Stimulated activated CD4-positive, alpha-beta T cell treated with anti-CD3 and anti-CD28 coated beads, TNF-alpha, amount 100 ng/mL, for 4 hours (primary cell): Measurements from ENCODE around the gene LRFN4.

ENCODE experiments used
- DNase-seq, 3 experiments: peaks; one replicate each; pipeline ENCODE4 v3.0.0-alpha.2; 2020; ENCODE audit warnings: low read depth in 3 of 3

Gene LRFN4

DNA sequence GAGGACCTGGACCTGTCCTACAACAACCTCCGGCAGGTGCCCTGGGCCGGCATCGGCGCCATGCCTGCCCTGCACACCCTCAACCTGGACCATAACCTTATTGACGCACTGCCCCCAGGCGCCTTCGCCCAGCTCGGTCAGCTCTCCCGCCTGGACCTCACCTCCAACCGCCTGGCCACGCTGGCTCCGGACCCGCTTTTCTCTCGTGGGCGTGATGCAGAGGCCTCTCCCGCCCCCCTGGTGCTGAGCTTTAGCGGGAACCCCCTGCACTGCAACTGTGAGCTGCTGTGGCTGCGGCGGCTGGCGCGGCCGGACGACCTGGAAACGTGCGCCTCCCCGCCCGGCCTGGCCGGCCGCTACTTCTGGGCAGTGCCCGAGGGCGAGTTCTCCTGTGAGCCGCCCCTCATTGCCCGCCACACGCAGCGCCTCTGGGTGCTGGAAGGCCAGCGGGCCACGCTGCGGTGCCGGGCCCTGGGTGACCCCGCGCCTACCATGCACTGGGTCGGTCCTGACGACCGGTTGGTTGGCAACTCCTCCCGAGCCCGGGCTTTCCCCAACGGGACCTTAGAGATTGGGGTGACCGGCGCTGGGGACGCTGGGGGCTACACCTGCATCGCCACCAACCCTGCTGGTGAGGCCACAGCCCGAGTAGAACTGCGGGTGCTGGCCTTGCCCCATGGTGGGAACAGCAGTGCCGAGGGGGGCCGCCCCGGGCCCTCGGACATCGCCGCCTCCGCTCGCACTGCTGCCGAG lies 1.5 kb downstream of the LRFN4 start:
- no peak for DNase-seq

DNA sequence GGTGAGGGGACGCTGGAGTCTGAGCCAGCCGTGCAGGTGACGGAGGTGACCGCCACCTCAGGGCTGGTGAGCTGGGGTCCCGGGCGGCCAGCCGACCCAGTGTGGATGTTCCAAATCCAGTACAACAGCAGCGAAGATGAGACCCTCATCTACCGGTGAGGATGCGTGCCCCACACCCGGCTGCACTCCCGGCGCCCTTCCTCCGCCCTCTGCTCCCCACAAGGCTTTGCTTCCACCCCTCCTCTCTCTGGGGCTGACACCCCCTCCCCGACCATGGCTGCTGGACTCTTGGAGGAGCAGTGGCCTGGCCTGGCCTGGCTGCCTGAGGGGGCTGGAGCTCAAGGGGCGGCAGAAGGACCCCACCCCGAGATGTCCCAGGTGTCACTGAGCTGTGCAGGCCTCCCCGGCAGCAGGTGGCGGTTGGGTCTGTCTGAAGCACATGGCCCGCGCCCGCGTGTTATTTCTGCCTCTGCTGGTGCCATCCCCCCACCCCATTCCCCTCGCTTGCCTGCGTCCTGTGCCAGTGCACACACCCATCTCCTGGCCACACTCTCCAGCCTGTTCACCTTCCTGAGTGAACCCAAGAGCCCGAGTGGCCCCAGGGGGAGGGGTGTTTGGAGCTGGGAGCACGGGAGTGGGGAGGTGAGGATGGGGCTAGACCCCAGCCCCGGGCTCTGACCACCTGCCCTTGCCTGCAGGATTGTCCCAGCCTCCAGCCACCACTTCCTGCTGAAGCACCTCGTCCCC lies 2.2 kb downstream of the LRFN4 start:
- DNase-seq, result no peak

DNA sequence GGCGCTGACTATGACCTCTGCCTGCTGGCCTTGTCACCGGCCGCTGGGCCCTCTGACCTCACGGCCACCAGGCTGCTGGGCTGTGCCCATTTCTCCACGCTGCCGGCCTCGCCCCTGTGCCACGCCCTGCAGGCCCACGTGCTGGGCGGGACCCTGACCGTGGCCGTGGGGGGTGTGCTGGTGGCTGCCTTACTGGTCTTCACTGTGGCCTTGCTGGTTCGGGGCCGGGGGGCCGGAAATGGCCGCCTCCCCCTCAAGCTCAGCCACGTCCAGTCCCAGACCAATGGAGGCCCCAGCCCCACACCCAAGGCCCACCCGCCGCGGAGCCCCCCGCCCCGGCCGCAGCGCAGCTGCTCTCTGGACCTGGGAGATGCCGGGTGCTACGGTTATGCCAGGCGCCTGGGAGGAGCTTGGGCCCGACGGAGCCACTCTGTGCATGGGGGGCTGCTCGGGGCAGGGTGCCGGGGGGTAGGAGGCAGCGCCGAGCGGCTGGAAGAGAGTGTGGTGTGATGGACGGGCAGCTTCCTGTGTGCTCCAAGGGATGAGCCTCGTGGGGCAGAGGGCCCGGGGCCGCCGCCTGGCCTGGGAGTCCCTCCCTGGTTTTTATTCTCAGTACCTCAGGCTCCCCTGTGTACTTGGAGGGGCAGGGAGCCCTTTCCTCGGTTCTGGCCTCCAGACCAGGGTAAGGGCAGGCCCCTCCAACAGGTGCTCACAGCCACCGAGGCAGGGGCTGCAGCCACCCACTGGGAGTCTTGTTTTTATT lies 3.0 kb downstream of the LRFN4 start:
- no peak for DNase-seq

DNA sequence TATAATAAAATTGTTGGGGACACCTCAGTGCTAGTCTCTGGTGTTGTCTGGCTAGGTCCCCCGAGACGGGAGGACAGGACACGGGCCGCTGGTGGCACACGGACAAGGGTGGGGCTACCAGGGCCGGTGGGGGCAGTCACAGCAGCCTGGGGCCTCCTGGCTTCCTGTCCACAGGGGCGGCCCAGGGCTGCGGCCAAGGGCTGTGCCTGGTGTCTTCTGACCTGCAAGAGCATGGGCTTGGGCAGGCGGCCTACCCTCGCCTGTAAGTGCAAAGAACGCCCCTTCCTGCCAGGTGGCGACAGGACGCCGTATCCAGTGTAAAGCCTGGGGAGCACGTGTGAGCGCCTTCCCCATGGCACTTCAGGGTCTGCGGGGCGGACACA lies 3.6 kb downstream of the LRFN4 start:
- no peak for DNase-seq

DNA sequence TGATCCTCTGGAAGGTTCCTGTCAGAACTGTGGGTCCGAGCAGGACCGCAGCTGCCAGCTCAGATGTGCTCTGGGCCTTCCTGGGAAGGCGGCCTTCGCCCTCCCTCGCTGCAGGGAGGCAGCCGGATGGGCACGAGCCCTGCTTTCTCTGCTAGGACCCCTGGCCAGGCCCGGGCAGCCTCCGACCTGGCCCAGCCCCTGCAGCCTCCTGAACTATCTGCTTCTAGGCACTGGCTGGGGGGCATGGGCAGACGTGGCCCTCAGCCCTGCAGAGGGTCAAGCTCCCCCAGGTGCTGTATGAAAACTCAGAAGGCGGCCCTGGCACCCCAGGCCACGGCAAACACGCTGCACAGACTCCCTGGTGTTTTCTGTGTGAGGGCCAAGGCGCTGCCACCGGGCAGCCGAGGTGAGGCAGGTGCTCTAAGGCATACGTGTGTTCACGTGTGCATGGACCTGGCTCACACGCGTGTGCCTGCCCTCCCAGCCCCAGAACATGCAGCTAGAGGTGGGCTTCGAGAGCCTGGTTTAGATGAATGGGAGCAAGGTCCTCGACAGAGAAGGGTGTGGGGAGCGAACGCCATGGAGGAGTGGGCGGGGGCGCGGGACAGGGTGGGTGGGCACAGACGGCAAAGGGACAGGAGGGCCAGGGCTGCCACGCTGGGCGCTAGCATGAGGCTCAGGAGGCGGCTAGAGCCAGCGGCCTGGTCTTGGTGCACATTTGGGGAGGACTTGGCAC lies 4.3 kb downstream of the LRFN4 start:
- no peak for DNase-seq

DNA sequence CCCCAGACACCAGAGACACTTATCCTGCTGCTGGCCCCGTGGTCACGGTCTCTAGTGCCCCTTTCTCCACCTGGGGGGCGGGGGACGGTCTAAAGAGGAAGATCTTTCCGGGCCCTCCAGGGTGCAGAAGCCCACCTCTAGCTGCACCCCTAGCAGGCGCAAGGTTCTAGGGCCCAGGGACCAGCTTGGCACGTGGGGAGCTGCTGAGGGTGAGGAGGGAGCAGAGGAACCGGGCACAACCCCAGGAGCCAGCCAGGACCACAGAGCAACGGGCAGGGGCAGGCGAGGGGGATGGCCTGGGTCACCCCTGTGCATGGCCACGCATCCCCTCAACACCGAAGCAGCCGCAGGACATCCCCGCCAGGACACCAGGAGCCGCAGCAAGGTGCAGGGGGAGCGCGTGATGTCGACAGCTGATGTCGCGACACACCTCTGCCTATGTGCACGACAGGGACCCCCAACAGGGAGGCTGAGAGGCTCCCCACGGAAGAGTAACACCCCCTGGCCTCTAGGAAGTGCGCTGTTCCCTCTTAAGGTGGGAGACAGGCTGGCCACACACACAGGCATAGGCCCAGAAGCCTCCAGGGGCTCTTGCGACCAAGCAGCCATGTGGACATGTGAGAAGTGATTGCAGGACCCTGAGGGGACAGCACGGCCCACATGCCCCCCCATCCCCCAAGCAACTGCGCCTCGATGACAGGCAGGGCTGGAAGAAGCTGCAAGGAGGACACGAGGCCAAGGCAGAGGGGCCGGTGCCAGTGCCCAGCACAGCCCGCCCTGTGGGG lies 5.1 kb downstream of the LRFN4 start:
- no peak for DNase-seq

DNA sequence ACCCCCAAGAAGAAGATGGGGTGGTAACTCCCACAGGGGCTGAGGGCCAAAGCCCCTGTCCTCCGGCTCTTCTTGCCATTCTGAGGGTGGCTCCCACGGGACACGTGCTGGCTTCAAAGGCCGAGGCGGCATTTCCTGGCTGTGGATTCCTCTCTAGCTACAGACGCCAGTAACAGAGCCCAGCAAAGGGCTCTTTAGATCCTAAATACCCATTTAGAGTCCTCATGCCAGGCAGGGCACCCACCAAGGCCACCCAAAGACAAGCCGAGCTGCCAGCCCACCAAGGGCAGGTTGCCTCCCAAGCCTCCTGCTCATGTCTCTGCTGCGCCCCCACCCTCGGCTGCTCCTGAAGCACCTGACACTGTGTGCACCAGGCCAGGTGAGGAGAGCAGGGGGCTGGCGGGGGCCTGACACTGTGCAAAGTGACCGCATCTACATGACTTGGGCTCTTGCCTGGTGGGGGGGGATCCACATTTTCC lies 5.7 kb downstream of the LRFN4 start:
- no peak for DNase-seq

DNA sequence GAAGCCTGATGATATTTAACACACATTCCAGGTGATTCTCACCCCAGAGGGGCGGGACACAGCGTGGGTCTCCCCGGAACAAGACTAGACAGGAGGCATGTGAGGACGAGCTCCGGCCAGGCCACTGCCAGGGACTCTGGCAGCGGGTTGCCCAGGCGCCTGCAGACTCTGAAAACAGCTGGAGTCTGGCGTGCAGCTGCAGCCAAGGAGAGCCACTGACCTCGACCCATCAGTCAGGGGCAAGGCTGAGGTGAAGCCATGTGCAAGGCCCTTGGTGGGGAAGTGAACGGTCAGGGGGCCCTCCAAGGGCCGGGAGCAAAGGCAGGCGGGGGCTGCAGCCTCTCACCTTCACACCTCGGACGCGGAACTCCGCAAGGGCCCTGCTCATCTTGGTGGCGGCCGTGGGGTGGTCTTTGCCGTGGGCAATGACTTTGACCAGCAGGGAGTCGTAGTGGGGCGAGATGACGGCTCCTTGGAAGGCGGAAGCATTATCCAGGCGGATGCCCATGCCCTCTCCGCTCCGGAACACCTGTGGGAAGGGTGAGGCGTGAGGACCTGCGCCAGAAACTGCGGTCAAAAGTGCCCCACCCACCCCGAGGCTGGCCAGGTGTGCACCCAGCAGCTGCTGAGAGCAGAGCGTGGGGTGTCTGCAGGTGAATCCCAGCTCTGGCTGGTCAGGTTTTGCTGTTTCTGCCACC lies 6.7 kb downstream of the LRFN4 start:
- DNase-seq, result no peak

DNA sequence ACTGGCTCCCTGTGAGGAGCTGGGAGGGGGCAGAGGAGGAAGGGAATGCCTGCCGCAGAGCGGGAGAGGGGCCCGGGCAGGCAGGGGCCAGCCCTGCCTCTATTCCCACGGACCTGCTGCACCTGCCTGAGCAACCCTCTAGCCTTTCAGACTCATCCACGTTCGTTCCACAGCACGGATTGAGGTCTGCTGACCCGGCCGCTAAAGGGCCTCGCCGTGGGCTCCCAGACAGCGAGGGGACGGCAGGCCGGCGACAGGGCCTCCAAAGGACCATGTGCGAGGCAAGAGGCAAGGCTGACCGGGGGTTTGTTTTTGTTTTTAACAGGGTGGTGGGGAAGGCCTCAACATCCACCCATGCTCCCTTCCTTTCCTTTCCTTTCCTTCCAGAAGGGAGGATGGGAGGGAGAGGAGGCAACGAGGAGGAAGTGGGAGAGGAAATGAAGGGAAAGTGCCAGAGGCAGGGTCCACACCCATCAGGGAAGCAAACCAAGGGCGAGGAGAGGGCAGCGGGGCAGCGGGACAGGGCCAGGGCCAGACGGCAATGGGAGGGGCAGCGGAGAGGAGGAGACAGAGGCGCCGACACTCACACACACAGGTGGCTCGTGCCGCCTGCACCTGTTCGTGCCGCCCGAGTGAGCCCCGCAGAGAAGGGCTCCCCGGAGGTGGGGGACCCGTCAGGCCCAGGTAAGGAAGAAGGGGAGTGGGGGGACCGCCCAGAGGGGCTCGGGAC lies 7.5 kb downstream of the LRFN4 start:
- DNase-seq, result no peak

DNA sequence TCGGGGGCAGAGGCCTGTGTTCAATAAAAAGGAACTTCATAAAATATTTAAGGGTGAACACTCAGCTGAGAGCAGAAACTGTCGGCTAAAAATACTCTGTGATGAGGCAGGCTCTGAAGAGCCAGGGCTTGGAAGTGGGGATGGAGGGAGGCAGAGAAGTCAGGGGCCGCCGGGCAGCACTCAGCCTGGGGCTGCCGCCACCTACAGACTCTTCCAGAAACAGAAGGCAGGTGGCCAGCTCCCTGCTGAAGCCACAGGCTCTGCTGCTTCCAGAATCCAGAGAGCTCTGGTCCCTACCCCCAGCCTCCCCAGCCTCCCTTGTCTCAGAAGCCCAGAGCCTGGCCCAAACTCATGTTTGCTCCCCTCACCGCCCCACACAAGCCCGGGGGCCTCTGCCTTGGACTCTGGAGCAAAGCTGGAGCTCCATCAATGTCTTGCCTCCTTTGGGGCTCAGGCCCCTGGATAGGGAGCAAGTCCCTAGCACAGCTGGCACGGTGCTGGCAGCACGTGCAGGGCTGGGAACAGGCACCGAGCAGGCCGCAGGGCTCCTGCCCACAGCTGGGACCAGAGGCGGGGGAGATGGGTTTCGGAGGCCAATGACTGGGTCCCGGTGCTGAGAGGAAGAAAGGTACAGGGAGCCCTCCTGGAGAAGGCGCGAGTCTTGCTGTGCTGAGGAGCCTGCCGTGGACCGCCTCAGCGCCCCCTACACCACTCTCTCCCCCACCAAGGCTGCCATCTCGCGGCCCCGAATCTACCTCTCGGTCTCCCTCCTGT lies 8.2 kb downstream of the LRFN4 start:
- DNase-seq, result no peak

DNA sequence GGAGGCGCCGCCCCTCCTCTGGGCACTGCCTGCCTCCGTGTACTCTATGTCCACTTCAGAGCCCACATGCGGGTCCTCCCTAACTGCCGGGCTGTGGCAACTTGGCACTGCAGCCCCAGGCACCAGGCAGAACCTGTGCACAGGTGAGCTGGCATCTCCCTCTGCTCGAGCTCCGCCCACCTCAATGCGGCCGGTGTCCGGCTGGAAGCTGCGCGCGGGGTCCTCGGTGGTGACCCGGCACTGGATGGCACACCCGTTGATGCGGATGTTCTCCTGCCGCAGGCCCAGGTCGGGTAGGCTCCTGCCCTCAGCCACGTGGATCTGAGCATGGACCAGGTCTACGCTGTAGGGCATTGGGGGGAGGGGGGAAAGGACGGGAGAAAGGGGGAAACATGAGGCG lies 9.1 kb downstream of the LRFN4 start:
- DNase-seq, result no peak

DNA sequence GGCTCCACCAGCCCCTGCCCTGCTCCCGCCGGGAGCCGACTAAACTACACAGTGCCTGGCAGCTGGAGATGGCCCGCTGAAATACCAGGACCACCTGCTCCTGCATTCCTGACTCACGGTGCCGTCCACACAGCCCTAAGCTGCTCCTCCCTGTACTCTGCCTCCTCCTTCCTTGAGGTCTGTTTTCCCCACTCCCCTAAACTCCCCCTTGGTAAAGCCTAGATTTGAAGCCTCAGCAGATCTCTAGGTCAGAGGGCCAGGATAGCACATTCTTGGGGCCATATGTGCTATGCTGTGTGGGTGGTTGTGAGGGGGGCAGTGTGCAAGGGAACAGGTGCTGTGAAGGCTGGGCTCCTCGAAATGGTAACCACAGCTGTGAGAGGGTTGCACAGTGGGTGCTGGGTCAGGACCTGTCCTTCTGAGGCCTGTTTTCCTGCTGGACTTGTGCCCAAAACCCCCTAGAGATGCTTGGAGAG lies 9.7 kb downstream of the LRFN4 start:
- DNase-seq, result no peak

DNA sequence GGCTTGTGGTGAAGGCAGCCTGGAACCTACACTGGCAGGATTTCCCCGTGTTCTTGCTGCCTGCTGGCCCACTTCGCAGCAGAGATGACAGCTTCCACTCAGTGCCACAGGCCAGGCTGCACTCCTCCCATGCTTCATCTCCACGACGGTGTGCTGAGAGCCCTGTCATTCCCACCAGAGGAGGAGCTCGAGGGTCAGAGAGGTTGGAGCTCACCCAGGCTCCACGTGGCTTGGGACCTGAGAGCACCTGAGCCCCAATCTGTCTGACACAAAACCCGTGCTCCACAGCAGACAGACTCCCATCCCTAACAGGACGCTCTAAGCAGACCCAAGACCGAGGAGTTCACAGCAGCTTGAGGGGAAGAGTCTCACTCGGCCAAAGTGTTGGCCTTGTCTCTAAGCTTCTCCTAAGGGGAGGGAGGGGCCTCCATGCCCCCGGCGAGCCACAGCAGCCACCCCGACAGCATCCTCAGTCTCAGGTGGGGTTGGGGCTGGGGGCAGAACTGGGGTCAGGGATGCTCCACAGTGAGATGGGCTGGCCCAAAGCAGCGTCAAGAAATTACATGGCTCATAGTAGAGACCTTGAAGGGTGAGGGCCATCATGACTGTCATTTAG lies 10.7 kb downstream of the LRFN4 start:
- DNase-seq, result no peak

DNA sequence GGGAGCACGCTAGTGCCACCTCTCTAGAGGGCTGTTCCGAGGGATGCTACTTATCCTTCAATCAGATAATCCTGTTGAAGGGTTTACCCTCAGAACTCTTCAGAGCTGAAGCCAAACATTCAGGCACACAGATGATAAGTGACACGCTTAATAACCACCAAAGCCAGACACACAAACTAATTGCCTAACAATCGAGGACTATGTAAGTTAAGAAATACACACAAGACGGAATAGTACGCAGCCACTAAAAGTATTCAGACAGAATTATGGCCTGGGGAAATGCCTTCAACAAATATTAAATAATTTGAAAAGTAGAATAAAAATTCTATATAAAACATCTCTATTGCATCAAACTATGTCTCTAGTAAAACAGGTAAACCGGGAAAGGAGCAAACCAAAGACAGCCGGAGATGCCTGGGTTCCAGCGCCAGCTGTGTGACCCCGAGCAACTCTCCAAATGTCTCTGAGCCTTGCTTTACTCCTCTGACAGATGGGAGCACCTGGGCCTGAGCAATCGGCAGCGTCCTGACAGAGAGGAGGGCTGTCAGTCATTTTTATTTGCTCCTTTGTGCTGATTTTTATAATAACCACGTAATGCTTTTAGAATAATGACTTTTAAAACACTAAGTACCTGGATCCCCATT lies 11.3 kb downstream of the LRFN4 start:
- DNase-seq, result no peak

DNA sequence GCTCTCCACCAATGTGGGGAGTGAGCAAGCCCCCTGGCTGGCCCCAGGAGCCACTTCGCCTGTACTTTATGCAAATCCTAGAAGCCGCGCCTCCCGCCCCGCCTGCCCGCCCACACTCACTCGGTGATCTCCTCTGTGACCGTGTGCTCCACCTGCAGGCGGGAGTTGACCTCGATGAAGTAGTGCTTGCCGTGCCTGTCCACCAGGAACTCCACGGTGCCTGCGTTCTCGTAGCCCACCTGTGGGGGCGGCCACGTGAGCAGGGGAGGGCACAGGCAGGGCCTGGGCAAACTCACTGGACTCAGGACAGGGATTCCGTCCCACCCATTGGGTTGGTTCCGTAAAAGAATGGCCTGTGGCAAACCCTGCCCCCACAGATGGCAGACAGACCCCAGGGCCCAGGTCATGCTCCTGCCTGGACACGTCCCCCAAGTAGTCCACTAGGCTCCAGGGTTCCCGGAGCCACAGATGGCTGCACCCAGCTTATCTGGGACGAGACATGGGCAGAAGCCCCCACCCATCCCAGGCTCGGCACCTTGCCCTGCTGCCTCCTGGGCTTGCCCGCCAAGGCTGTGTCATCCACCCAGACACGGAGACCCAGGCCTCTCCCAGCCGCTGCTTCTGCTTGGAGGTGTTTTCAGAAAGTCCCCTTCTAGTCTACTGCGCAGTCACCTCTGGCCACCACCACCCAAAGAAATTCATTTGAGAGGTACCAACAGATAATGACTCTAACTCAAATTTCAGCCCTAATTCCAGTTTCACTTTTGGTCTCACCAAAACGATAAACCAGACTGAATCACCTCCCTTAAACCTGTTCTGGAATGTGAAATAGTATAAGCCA lies 12.1 kb downstream of the LRFN4 start:
- peak; percentile 56 to 71 (median 67) for DNase-seq

DNA sequence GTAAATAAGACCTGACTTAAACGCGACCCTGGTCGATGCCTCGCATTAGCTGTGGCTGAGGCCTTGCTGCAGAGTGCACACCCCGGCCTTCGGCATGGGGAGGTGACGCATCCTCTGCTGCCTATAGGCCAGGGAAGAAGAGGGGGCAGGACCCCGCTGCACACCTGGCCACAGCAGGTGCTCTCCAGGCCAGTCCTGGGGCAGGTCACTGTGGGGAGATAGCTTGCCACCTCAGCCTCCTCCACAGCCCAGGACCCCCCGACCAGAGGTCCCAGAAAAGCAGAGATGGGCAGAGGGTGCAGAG lies 12.7 kb downstream of the LRFN4 start:
- no peak for DNase-seq

DNA sequence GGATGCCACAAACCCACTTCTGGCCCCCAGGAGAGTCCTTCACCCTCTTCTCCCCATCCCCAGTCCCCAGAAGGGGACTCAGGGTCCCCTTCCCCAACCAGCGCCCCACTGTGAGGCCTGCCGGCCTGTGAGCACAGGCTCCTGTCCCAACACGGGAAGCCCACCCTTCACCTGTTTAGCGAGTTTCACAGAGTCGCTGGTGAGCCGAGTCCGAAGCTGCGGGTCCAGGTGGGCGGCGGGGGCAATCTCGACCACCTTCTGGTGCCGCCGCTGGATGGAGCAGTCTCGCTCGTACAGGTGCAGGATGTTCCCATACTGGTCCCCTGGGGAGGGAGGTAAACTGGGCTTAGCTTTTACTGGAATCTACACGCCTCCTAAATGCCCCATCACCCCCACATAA lies 13.3 kb downstream of the LRFN4 start:
- no peak for DNase-seq
